GF-D8 (cell line): ENCODE results near the gene ERBB2.
"Not testable (repeated sequence)": the region's sequence is repeated elsewhere in the genome, so short reads cannot be mapped to it uniquely, and the experiment has no call there.

Source experiments
- DNase-seq: peaks from one replicate; lab custom pipeline; 2025; lab: John Stamatoyannopoulos, UW

Gene ERBB2

DNA sequence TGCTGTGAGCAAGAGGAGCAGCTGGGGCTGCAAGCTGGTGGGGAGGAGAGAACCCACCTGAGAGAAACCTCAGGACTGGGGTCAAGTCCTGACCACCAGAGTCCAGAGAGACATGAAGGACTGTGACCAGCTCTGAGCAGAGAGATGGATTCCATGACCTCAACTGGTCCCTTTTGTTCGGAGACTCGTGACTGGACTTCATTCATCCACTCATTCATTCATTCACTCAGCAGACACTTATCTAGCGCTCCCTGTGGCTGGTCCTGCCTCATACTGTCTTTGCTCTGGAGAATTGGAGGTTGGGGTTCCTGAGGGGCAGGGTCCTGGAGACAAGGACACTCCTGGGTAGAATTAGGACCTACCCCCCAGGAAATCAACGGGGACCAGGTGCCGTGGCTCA, 4.0 kb downstream of the ERBB2 start:
- DNase-seq = no peak

DNA sequence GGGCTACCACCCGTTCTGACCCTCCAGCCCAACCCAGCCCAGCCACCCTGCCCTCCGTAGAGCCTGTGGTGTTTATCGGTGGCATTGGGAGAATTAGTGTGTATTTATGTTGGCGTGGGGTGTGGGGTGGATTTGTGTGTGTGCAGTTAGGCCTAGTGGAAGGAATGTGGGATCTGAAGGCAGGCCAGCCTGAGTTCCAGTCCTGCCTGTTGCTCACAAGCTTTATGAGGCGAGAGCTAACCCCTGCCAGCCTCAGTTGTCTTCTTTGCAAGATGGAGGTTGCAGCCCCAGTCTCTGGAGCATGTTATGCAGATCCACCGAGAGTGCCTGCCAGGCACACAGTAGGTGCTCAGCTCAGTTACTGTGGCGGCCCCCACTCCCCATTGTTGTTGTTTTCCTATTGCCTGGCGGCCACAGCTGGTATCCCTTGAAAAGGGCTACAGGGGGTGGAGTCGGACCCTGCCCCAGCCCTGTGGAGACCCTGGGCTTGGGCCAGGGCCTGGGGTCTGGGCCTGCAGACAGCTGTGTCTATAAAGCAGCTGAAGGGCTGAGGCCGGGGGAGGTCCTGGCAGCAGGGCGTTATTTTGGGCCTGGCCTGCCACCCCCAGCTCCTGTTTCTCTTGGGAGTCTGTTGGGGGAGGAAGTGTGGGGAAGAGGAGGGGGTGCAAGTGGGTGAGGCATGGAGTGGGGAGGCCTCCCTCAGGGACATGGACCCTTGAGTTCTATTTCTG, 5.1 kb downstream of the ERBB2 start:
- no peak for DNase-seq

GRCh38 chr17:39705786-39706348, 6.0 kb downstream of the ERBB2 start:
- DNase-seq = no peak

DNA sequence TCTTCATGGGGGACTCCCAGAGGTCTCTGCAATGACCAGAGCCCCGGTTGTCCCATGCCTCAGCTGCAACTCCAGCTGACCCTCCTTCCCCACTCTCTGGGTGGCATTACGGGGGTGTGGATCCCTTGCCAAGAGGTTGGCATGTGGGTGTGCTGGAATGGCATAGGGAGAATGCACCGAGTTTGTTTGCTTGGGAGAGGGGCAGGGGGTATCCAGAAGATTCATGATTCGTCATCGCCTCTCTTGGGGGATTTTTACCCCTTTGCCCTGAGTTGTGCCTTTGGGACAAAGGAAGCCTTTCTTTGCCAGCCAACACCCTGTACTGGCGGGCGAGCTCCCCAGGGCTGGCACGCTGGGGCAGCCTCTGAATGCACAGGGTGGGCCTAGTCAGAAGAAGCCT, 6.5 kb downstream of the ERBB2 start:
- DNase-seq = no peak

- no peak for DNase-seq
Observed at GRCh38 chr17:39706921-39707337, 7.1 kb downstream of the ERBB2 start.

GRCh38 chr17:39709319-39709997, 9.6 kb downstream of the ERBB2 start:
- DNase-seq = no peak

- no peak for DNase-seq
Observed at GRCh38 chr17:39709998-39710964, 10.4 kb downstream of the ERBB2 start.

- DNase-seq = not testable (repeated sequence)
Observed at GRCh38 chr17:39711071-39711470, 11.2 kb downstream of the ERBB2 start.

GRCh38 chr17:39711851-39712250, 12.0 kb downstream of the ERBB2 start:
- no peak for DNase-seq

DNA sequence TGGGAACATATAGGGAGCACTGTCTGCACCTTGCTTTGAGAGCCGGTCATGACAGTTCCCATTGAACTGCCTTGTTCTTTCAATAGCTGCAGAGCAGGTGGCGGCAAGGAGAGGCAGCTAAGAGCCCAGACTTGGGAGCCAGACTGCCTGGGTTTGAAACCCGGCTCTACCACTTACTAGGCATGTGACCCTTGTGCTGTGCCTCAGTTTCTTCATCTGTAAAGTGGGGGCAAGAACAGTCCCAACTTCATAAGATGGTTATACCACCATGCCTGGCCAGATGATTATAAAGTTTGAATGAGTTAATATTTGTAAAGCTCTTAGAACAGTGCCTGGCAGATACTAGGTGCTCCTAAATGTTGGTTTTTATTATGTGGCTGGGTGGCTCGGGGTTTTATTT, 14.4 kb downstream of the ERBB2 start:
- no peak for DNase-seq

DNA sequence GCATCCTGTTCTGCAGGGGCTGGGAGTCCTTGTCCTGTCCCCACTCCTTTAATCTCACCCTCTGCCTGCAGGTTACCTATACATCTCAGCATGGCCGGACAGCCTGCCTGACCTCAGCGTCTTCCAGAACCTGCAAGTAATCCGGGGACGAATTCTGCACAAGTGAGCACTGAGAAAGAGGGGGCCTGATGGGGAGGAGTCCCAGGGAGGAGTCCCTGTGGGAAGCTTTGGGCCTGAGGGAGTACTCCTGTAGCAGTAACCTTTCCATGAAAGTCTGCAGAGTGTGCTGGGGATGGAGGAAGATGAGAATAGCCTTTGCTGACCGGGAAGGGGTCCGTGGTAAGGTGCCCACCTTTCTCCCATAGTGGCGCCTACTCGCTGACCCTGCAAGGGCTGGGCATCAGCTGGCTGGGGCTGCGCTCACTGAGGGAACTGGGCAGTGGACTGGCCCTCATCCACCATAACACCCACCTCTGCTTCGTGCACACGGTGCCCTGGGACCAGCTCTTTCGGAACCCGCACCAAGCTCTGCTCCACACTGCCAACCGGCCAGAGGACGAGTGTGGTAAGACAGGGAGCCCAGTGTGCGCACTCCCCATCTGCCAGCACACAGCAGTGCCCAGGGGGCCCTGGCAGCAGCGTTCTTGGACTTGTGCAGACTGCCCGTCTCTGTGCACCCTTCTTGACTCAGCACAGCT, 15.7 kb downstream of the ERBB2 start:
- no peak for DNase-seq

DNA sequence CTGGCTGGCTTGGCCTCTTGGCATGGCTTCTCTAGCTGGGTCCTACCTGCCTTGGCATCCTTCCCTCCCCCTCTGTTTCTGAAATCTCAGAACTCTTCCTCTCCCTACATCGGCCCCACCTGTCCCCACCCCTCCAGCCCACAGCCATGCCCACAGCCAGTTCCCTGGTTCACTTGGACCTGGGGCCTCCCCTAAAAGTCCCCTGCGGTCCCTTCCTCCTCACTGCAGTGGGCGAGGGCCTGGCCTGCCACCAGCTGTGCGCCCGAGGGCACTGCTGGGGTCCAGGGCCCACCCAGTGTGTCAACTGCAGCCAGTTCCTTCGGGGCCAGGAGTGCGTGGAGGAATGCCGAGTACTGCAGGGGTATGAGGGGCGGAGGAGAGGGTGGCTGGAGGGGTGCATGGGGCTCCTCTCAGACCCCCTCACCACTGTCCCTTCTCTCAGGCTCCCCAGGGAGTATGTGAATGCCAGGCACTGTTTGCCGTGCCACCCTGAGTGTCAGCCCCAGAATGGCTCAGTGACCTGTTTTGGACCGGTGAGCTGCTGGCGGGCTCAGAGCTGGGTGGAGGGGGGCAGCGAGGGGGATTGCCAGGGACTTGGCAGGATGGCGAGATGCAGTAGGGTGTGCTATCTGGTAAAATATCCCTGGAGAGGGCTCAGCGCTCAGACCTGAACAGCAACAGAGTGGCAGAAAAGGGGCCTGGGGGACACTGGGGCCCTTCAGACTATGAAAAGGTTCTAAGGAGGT, 16.4 kb downstream of the ERBB2 start:
- no peak for DNase-seq

DNA sequence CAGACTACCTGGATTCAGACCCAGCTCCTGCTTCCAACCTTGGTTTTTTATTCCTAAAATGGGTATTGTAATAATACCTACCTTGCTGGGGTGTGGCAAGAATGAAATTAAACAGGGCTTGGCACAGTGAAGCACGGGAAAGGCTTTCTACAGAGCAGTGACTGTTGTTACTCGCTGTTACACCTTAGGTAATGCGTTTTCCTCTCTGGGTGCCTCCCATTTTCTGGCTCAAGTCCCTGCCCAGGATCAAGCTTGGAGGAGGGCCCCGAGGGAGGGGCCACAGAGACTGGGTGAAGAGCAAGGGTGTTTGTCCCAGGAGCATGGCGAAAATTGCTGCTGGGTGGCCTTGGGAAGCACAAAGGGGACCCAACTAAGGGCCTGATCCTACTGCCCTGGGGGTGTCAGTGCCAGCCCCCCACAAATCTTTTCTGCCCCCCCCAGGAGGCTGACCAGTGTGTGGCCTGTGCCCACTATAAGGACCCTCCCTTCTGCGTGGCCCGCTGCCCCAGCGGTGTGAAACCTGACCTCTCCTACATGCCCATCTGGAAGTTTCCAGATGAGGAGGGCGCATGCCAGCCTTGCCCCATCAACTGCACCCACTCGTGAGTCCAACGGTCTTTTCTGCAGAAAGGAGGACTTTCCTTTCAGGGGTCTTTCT, 17.1 kb downstream of the ERBB2 start:
- DNase-seq = no peak

DNA sequence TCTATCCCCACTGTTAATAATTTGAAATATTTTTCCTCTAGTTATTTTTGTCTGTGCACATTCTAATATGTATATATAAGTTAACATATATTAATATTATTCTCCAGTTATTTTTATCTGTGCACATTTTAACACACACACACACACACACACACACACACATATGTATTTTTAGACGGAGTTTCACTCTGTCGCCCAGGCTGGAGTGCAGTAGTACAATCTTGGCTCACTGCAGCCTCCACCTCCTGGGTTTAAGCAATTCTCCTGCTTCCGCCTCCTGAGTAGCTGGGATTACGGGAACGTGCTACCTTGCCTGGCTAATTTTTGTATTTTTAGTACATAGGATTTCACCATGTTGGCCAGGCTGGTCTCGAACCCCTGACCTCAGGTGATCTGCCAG, 17.8 kb downstream of the ERBB2 start:
- no peak for DNase-seq

DNA sequence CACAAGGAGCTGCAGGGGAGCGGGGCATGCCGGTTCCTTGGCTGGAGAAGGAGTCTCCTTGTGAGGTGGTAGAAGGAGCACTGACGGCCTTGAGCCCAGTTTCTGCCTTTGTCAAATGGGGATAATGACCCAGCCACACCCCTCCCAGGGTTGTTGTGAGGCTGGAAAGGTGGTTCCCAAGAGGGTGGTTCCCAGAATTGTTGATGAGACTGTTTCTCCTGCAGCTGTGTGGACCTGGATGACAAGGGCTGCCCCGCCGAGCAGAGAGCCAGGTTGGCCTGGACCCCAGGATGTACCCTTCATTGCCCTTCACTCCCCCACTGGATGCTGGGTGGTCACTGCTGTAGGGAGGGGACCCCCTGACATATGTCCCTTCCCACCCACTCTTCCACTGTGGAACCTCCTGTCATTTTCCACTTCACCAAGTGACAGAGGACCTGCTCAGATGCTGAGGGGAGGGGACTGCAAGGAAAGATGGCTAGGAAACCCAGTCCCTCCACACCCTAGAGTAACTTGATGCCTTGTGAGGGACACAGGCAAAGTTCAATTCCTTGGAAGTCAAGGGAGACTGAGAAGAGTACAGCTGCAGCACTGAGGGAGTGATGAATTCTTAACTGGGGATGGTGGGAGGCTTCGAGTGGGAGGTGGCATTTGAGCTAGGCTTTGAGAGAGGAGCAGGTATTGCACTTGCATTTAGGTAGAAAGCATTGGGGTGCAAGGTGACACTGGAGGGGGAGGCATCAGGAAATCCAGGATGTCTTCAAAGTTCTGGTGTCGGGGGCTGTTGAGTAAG, 19.9 kb downstream of the ERBB2 start:
- no peak for DNase-seq

GRCh38 chr17:39722104-39722503, 22.2 kb downstream of the ERBB2 start:
- DNase-seq = no peak

DNA sequence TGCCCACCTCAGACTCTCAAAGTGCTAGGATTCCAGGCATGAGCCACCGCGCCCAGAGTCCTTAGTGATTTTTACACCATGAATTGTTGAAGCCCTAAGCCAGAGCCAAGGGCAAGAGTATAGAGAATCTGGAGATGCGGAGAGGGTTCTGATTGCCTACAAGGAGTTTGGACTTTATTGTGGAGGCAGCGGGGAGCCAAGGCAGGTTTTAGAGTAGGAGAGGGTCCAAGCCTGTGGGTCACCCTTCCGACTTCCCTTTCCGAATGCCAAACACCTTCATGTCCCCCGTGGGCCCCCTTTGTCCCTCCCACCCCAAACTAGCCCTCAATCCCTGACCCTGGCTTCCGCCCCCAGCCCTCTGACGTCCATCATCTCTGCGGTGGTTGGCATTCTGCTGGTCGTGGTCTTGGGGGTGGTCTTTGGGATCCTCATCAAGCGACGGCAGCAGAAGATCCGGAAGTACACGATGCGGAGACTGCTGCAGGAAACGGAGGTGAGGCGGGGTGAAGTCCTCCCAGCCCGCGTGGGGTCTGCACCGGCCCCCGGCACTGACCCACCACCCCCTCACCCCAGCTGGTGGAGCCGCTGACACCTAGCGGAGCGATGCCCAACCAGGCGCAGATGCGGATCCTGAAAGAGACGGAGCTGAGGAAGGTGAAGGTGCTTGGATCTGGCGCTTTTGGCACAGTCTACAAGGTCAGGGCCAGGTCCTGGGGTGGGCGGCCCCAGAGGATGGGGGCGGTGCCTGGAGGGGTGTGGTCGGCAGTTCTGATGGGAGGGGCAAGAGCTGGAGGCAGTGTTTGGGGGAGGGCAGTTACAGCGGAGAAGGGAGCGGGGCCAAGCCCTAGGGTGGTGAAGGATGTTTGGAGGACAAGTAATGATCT, 23.3 kb downstream of the ERBB2 start:
- DNase-seq = no peak

GRCh38 chr17:39724731-39725130, 24.9 kb downstream of the ERBB2 start:
- no peak for DNase-seq

- DNase-seq = not testable (repeated sequence)
Observed at GRCh38 chr17:39725923-39726322, 26.1 kb downstream of the ERBB2 start.
